ENCODE measurements around the gene DNAI4. TPM values are rescaled to one million over a fixed set of nuclear protein-coding genes. Genes with fewer than 3 reads are reported as not detected.

Gene DNAI4
- total and polyA plus RNA-seq, 2 of the 8 experiments (the other 6 are each of a cell fraction or from before 2014, with no cell fraction given), result 0.32 to 2.1 TPM

GRCh38 chr1:66920543-66920942 is 4.1 kb downstream of the DNAI4 start (continued):
- TF ChIP-seq, protein P1, sequence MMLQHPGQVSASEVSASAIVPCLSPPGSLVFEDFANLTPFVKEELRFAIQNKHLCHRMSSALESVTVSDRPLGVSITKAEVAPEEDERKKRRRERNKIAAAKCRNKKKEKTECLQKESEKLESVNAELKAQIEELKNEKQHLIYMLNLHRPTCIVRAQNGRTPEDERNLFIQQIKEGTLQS (IDR thresholded peaks at IDR 0.05; ENCODE audit: insufficient read depth, low read depth, low read length), result no peak
- TF ChIP-seq CHD1 (IDR thresholded peaks at IDR 0.05; ENCODE audit: low read depth, low read length), result no peak
- TF ChIP-seq SIN3A (conservative IDR thresholded peaks at IDR 0.05 in 1 of 2, IDR thresholded peaks at IDR 0.05 in 1 of 2; ENCODE audit: low read depth in 1 of 2, low read length in 2 of 2), result no peak
- no peak for TF ChIP-seq CREB1 (IDR thresholded peaks at IDR 0.05)
- TF ChIP-seq JUN (IDR thresholded peaks at IDR 0.05; ENCODE audit: low read depth, low read length), result no peak

All from H1 (cell line).